ENCODE data around the gene TEX38. TPM values are rescaled to one million over a fixed set of nuclear protein-coding genes. Genes with fewer than 3 reads are reported as not detected.
"Not testable (repeated sequence)": the region's sequence is repeated elsewhere in the genome, so short reads cannot be mapped to it uniquely, and the experiment has no call there.

Gene TEX38
- total and polyA plus RNA-seq, 4 donors, result not detected

DNA sequence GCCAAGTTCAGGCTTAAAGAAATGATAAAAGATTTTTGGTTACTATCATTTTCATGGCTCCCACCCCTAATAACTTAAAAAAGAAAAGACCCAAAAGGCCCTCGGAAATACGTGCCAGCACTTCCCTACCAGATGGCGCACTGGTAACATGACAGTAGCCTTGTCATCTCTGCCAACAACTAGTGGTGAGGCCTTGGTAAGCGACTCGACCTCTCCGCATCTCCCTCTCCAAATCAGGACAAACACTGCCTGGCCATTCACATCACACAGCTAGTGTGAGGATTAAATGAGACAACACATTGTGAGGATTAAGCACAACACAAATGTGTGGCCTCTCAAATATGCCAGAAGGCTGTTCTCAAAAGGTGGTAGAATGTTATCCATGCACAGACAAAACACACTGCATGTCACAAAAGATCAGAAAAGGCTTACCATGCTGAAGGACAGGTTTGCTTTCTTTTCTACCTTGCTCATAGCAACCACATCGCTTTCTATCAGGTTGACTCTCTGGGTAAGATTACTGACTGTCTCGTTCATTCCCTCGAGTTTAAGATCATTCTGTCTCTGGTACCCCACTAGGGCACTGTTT is 16.4 kb downstream of the TEX38 start:
- H3K9me3 ChIP-seq (ENCODE audit: control insufficient read depth, low read length), result no peaks in the 10 kb centered on the region
- no peaks in the 10 kb centered on the region for H3K4me1 ChIP-seq (ENCODE audit: control insufficient read depth in 1 of 2, insufficient read depth in 2 of 2, low read length in 2 of 2)
- DNase-seq (no peak), ATAC-seq (ENCODE audit: low FRiP score) (no peak)
- no peak overlapping the region for H3K27ac ChIP-seq (ENCODE audit: low read depth in 1 of 2, low read length in 2 of 2)
- H3K27me3 ChIP-seq (ENCODE audit: control insufficient read depth in 1 of 2, insufficient read depth in 2 of 2, low read length in 1 of 2), result no peaks in the 10 kb centered on the region
- H3K4me3 ChIP-seq (ENCODE audit: low read length in 2 of 2), result no peak overlapping the region
- H3K36me3 ChIP-seq (ENCODE audit: control insufficient read depth in 1 of 2, insufficient read depth in 2 of 2, low read length in 1 of 2), result peaks cover 2 to 14% of the 10 kb centered on the region in 2 donors
- 66 to 67% methylated on average over 9 of the region's 9 CpGs for WGBS, 2 donors
- intact Hi-C loops (cut with DNase I), result no loop called here

DNA sequence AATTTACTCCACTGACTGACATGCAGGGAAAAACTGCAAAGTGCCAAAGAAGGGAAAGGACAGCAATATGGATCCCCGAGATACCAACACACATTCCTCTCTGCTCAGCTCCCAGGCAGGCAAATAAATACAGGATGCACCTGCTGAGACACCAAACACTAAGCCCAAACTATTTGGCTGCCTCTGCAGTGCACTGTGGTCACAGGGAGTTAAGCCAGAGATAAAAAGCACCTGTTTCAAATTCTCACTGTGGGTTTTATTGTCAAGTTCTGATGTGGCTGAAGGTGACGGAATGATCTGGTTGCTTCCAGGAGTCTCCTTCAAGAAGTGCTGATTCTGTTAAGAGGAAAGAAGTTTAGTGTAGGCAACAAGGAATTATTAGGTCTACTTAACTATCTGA is 17.7 kb downstream of the TEX38 start:
- Histone ChIP-seq H3K27me3 (ENCODE audit: control insufficient read depth in 1 of 2, insufficient read depth in 2 of 2, low read length in 1 of 2) (no peaks in the 10 kb centered on the region), H3K27ac (ENCODE audit: low read depth in 1 of 2, low read length in 2 of 2) (no peak overlapping the region), H3K36me3 (ENCODE audit: control insufficient read depth in 1 of 2, insufficient read depth in 2 of 2, low read length in 1 of 2) (peaks cover 0 to 12% of the 10 kb centered on the region in 2 donors), H3K9me3 (ENCODE audit: control insufficient read depth, low read length) (no peaks in the 10 kb centered on the region), H3K4me1 (ENCODE audit: control insufficient read depth in 1 of 2, insufficient read depth in 2 of 2, low read length in 2 of 2) (no peaks in the 10 kb centered on the region), H3K4me3 (ENCODE audit: low read length in 2 of 2) (no peak overlapping the region)
- WGBS, 2 donors, result 80 to 82% methylated on average over 2 of the region's 2 CpGs
- intact Hi-C loops (cut with DNase I), result no loop called here
- no peak for ATAC-seq (ENCODE audit: low FRiP score)
- no peak for DNase-seq

DNA sequence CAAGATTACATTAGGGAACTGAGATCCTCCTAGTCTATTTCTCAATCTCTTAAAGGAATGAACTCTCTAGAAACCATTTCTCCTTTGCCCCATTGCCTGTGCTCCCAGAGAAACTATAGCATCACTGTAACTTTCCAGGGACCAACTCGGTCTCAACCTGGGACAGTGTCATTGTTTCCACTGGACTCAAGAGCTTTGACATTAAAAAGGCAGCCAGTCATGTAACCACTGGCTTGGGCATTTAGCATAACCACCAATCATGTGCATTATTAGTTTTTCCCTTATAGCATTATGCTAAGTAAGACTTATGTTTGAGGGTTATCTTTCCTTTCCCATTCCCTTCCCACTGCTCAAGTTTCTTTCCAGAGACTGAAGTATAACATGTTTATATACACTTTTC is 18.2 kb downstream of the TEX38 start:
- ATAC-seq (ENCODE audit: low FRiP score), result no peak

DNA sequence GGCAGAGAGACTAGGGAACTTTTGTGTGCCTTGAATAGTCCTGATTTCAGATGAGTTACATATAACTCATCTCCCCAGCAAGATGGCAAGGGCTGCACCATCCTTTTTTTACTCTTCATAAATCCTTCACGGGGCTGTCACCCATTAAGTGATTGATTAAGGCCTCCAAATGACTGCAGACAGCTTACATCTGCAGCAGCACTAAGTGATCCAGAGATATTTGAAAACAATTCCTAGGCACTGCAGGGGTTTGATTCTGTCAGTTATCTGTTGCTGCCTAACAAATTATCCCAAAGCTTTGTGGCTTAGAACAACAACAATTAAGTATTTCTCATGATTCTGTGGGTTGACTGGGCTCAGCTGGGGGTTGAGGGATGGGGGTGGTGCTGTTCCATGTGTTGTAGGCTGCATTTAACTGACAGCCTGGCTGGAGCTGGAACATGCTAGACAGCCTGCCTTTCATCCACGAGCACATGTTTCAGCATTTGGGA is 19.3 kb downstream of the TEX38 start:
- H3K4me1 ChIP-seq (ENCODE audit: control insufficient read depth in 1 of 2, insufficient read depth in 2 of 2, low read length in 2 of 2), result no peaks in the 10 kb centered on the region
- intact Hi-C loops (cut with DNase I), result no loop called here
- ATAC-seq (ENCODE audit: low FRiP score) (no peak), DNase-seq (no peak)
- 72 to 79% methylated on average over 2 of the region's 2 CpGs for WGBS, 2 donors
- peaks cover 0 to 13% of the 10 kb centered on the region in 2 donors for H3K36me3 ChIP-seq (ENCODE audit: control insufficient read depth in 1 of 2, insufficient read depth in 2 of 2, low read length in 1 of 2)
- no peak overlapping the region for H3K4me3 ChIP-seq (ENCODE audit: low read length in 2 of 2)
- no peaks in the 10 kb centered on the region for H3K9me3 ChIP-seq (ENCODE audit: control insufficient read depth, low read length)
- no peaks in the 10 kb centered on the region for H3K27me3 ChIP-seq (ENCODE audit: control insufficient read depth in 1 of 2, insufficient read depth in 2 of 2, low read length in 1 of 2)
- H3K27ac ChIP-seq (ENCODE audit: low read depth in 1 of 2, low read length in 2 of 2), result no peak overlapping the region

More for the DNA sequence above, 18.2 kb downstream of the TEX38 start:
- DNase-seq, result no peak
- intact Hi-C loops (cut with DNase I), result no loop called here
- Histone ChIP-seq H3K27me3 (ENCODE audit: control insufficient read depth in 1 of 2, insufficient read depth in 2 of 2, low read length in 1 of 2) (no peaks in the 10 kb centered on the region), H3K4me1 (ENCODE audit: control insufficient read depth in 1 of 2, insufficient read depth in 2 of 2, low read length in 2 of 2) (no peaks in the 10 kb centered on the region), H3K9me3 (ENCODE audit: control insufficient read depth, low read length) (no peaks in the 10 kb centered on the region), H3K4me3 (ENCODE audit: low read length in 2 of 2) (no peak overlapping the region), H3K36me3 (ENCODE audit: control insufficient read depth in 1 of 2, insufficient read depth in 2 of 2, low read length in 1 of 2) (peaks cover 0 to 12% of the 10 kb centered on the region in 2 donors), H3K27ac (ENCODE audit: low read depth in 1 of 2, low read length in 2 of 2) (no peak overlapping the region)
- 83 to 85% methylated on average over 1 of the region's 1 CpG for WGBS, 2 donors

DNA sequence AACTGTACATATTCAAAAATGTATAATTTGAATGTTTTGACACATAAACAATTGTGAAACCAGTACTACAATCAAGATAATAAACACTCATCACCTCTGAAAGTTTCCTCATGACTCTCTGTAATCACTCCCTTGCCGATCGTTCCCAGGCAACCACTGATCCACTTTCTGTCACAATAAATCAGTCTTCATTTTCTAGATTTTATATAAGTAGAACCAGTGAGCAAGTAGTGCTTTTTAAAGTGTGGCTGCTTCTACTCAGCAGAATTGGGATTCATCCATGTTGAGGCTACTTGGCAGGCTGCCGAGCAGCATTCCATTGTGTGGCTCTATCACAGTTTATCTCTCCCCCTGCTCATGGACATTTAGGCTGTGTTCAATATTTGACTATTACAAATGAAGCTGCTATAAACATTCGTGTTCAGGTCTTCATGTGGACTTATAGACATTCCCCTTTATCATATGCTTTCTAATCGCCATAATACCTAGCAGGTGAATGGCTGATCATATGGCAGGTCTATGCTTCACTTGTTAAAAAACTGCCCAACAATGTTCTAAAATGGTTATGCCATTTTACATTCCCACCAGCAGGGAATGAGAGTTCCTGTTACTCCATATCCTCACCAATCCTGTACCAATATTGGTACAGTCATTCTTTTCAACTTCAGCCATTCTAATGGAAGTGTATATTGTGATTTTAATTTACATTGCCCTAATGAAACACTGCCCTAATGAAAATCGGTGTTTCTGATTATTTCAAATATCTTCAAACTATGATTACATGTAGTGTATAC is 20.5 kb downstream of the TEX38 start:
- Histone ChIP-seq H3K4me1 (ENCODE audit: control insufficient read depth in 1 of 2, insufficient read depth in 2 of 2, low read length in 2 of 2) (no peaks in the 10 kb centered on the region), H3K27me3 (ENCODE audit: control insufficient read depth in 1 of 2, insufficient read depth in 2 of 2, low read length in 1 of 2) (no peaks in the 10 kb centered on the region), H3K27ac (ENCODE audit: low read depth in 1 of 2, low read length in 2 of 2) (no peak overlapping the region), H3K36me3 (ENCODE audit: control insufficient read depth in 1 of 2, insufficient read depth in 2 of 2, low read length in 1 of 2) (peaks cover 5 to 13% of the 10 kb centered on the region in 2 donors), H3K4me3 (ENCODE audit: low read length in 2 of 2) (no peak overlapping the region), H3K9me3 (ENCODE audit: control insufficient read depth, low read length) (no peaks in the 10 kb centered on the region)
- ATAC-seq (ENCODE audit: low FRiP score) (no peak), DNase-seq (no peak)
- WGBS, 2 donors, result 81 to 84% methylated on average over 6 of the region's 6 CpGs
- intact Hi-C loops (cut with DNase I), result no loop called here

DNA sequence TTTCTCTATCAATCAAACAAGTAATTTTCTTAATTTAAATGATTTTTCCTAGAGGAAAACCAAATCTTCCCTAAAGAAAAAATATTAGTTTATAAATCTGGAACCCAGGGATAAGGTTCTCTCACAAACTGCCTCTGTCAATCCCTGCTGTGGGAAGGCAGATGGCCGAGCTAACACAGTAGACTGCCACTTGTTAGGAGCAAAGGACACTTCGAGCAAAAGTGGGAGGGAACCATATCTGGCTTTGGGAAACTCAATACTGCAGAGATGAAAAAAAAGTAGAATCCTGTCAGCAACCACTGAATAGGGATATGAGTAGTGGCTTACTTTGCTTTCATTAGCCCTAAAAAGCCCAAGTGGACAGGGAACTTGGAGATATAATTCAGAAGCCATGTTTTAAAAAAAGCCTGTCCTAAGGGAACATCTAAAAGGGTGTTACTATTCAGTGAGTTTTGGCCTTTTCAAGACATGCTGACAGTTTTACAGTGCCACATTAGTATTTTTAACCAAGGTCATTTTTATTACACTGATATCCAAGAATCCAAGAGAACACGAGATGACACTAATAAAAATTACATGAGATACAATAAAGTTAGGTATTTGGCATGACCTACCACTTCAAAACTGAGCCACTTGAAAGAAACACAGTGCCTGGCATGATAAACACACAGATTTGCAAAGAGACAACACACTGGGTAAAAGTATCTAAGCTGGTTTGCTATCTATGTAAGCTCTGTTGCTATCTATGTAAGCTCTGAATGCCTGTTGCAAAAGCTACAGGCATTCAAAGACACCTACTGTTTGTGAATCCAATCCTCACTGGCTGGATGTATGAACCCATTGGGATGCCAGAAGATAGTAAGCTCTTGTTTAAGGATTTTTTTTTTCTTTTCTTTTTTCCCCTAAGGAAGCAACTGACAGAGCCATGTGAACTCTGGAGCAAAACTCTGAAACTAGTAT is 21.4 kb downstream of the TEX38 start:
- no peak for ATAC-seq (ENCODE audit: low FRiP score)
- WGBS, 2 donors, result 56 to 71% methylated on average over 3 of the region's 3 CpGs
- H3K36me3 ChIP-seq (ENCODE audit: control insufficient read depth in 1 of 2, insufficient read depth in 2 of 2, low read length in 1 of 2), result peaks cover 5 to 8% of the 10 kb centered on the region in 2 donors

DNA sequence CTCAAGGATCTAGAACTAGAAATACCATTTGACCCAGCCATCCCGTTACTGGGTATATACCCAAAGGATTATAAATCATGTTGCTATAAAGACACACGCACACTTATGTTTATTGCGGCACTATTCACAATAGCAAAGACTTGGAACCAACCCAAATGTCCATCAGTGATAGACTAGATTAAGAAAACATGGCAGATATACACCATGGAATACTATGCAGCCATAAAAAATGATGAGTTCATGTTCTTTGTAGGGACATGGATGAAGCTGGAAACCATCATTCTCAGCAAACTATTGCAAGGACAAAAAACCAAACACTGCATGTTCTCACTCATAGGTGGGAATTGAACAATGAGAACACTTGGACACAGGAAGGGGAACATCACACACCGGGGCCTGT is 23.0 kb downstream of the TEX38 start:
- H3K4me1 ChIP-seq (ENCODE audit: control insufficient read depth in 1 of 2, insufficient read depth in 2 of 2, low read length in 2 of 2); H3K4me3 ChIP-seq (ENCODE audit: low read length in 2 of 2); H3K27me3 ChIP-seq (ENCODE audit: control insufficient read depth in 1 of 2, insufficient read depth in 2 of 2, low read length in 1 of 2); DNase-seq; H3K27ac ChIP-seq (ENCODE audit: low read depth in 1 of 2, low read length in 2 of 2); H3K9me3 ChIP-seq (ENCODE audit: control insufficient read depth, low read length); H3K36me3 ChIP-seq (ENCODE audit: control insufficient read depth in 1 of 2, insufficient read depth in 2 of 2, low read length in 1 of 2); intact Hi-C loops (cut with DNase I); ATAC-seq (ENCODE audit: low FRiP score): not testable (repeated sequence)
- WGBS, 2 donors, result 92 to 93% methylated on average over 3 to 4 of the region's 4 CpGs

More for the DNA sequence above, 21.4 kb downstream of the TEX38 start:
- intact Hi-C loops (cut with DNase I), result no loop called here
- Histone ChIP-seq H3K4me3 (ENCODE audit: low read length in 2 of 2) (no peak overlapping the region), H3K27me3 (ENCODE audit: control insufficient read depth in 1 of 2, insufficient read depth in 2 of 2, low read length in 1 of 2) (no peaks in the 10 kb centered on the region), H3K4me1 (ENCODE audit: control insufficient read depth in 1 of 2, insufficient read depth in 2 of 2, low read length in 2 of 2) (no peaks in the 10 kb centered on the region), H3K9me3 (ENCODE audit: control insufficient read depth, low read length) (no peaks in the 10 kb centered on the region), H3K27ac (ENCODE audit: low read depth in 1 of 2, low read length in 2 of 2) (no peak overlapping the region)
- DNase-seq, result no peak

DNA sequence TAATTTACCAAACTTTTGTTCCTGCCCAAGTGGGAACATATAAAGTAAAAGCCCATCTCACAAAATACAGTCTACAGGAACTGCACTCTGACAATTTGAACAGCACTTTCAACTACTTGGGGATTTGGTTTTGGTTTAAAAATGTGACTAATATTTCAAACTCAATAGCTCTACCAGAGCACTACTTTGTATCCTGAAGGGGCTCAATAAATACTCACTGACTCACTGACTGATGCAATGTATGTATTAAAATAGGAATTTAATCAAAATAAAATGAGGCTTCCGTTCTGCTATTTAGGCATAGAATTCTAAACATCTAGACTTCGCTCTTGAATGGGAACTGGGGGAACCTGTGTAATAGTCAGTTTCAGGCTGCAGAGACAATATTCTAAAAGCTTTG is 25.4 kb downstream of the TEX38 start:
- Histone ChIP-seq H3K4me1 (ENCODE audit: control insufficient read depth in 1 of 2, insufficient read depth in 2 of 2, low read length in 2 of 2) (no peaks in the 10 kb centered on the region), H3K9me3 (ENCODE audit: control insufficient read depth, low read length) (no peaks in the 10 kb centered on the region), H3K36me3 (ENCODE audit: control insufficient read depth in 1 of 2, insufficient read depth in 2 of 2, low read length in 1 of 2) (peaks cover 5% of the 10 kb centered on the region in 2 donors), H3K27me3 (ENCODE audit: control insufficient read depth in 1 of 2, insufficient read depth in 2 of 2, low read length in 1 of 2) (no peaks in the 10 kb centered on the region), H3K27ac (ENCODE audit: low read depth in 1 of 2, low read length in 2 of 2) (no peak overlapping the region), H3K4me3 (ENCODE audit: low read length in 2 of 2) (no peak overlapping the region)
- ATAC-seq (ENCODE audit: low FRiP score), result no peak
- no peak for DNase-seq
- 94 to 95% methylated on average over 2 of the region's 2 CpGs for WGBS, 2 donors
- intact Hi-C loops (cut with DNase I), result no loop called here

Data from aorta (tissue), 5 donors.